NCI-H460 (cell line): Measurements from ENCODE around the gene OGG1. TPM values are rescaled to one million over a fixed set of nuclear protein-coding genes. Genes with fewer than 3 reads are reported as not detected.
"Not testable (repeated sequence)": the region's sequence is repeated elsewhere in the genome, so short reads cannot be mapped to it uniquely, and the experiment has no call there.

Experiments
- DNase-seq: peaks from one replicate; pipeline ENCODE4 v3.0.0-alpha.2; 2016; ENCODE audit warnings: low read depth; ENCODE audit errors: extremely low read depth
- total RNA-seq: library from RNA; depleted of rRNA; stranded (reverse); fragments of >200 nt; shearing (Covaris generic); gene quantifications from 2 replicates; pipeline ENCODE4 v1.2.3, GENCODE V29; 2014

OGG1 gene
- total RNA-seq, 1 experiment from 2014 or later = 10.1 TPM

GRCh38 chr3:9760779-9761505, 11.2 kb downstream of the OGG1 start:
- DNase-seq = no peak

- no peak for DNase-seq
Observed at GRCh38 chr3:9761919-9762318, 12.2 kb downstream of the OGG1 start.

GRCh38 chr3:9762871-9763270, 13.1 kb downstream of the OGG1 start:
- no peak for DNase-seq

DNA sequence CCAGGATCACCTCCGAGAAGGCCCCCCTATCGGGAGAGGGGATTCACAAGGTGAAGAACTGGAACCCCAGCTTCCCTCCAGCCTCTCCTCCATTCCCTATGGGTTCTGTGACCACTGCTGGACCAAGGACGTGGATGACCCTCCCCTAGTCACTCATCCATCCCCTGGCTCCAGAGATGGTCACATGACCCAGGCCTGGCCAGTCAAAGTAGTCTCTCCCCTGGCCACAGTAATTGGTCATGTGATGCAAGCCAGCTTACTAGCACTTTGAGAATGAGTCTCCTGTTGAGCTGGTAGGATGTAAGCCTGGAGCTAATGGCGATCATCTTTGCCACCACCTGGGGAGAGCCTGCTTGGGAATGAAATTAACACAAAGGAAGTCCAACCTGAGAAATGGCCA, 16.1 kb downstream of the OGG1 start:
- no peak for DNase-seq

DNA sequence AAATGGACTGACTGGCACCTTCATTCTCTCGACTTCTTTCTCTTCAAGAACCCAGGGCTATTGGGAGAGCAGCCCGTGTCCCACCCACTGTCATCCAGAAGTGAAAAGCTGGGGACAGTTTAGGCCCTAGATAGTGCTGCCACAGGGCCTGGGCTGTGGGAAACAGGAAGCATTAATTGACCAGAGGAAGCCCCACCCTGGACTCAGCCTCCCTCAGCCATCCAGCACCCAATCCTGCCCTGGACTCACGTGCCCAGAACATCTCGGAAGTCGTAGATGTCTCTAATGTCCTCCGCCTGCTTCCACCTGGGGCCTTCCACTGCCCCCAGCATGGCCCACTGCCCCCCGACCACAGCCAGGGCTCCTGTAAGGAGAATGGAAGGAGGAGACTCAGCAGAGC, 17.7 kb downstream of the OGG1 start:
- no peak for DNase-seq

GRCh38 chr3:9768141-9768775, 18.5 kb downstream of the OGG1 start:
- DNase-seq = no peak

- DNase-seq = no peak
Observed at GRCh38 chr3:9769012-9769411, 19.3 kb downstream of the OGG1 start.

GRCh38 chr3:9769426-9770275, 19.9 kb downstream of the OGG1 start, which contains the start of gene CAMK1:
CAMK1 (minus strand) TSS chr3:9769947; CDS start chr3:9767749, 2,198 bp downstream.
- DNase-seq = peak; percentile 37

DNA sequence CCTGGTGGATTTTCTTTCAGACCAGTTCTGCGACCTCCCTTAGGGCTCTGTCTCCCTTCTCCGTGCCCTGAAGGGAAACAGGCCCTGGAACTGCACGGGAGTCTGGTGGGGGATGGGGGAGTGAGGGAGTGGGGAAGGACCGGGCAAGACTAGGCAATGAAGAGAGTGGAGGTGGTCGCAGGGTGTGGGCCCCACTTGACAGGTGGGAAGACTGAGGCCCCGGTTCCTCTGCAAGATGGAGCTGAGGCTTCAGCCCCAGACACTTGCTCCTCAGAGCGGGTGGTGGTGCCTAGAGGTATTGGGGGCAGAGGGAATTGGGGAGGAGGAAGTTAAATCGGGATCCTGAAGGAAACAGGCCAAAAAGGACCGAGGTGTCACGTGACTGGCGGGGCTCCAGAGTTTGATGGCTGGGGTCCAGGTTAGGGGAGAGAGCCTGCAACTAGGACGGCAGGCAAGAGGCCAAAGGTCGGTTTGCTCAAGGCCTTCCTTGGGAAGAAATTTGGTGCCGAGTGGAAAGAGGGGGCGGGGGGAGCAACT, 20.6 kb downstream of the OGG1 start:
- no peak for DNase-seq

GRCh38 chr3:9771007-9771406, 21.3 kb downstream of the OGG1 start:
- DNase-seq = not testable (repeated sequence)

GRCh38 chr3:9776896-9777693, 27.3 kb downstream of the OGG1 start:
- no peak for DNase-seq

DNA sequence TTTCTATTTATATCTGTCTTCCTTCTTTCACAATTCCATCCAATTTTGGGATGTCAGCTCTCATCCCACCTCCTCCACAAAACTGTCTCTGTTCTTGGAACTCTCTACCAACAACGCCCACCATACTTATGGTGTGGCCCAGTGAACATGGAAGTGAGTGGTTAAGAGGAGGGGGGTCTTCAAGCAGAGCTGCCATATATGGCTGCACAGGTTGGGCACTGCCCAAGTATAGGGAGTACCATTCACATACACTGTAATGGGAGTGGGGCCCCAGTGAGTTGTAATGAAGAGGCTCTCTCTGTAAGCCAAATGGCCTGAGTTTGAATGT, 27.9 kb downstream of the OGG1 start:
- DNase-seq = no peak

DNA sequence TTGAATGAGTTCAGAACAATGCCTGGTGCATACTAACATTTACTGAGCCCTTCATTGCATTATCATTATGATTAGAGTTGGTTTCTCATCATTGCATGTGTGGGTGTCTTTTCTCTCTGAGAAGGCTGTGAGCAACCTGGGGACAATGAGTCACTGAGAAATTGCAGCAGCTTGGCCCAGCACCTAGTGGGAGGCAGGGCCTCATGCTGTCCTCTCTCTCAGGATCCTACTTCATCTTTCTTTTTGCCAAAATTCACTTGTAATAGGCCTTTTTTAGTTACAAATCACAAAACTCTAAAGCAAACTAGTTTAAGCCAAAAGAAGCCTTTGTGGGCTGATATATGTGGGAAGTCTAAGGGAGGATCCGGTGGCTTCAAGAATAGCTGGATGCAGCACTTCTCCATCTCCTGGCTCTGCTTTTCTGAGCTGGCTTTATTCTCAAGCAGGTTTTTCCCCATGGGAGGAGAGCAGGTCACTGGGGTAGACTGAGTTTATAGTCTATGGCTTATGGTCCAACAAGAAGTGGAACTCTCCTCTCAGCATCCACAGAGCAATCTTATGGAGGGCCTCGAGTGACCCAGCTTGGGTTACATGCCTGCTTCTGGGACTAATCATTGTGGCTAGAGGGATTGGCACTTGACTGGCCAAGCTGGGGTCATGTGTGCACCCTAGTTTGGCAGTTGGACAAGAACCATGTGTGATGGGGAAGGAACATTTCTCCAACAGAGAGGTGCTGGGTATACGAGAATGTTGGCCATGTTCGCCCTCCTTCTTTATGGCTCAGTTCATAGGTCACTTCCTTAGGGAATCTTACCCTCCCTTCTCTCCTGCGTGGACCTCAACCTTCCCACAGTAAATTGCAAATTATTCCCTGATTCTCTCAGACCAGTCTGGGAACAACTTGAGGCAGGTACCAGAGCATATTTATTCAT, 28.7 kb downstream of the OGG1 start:
- no peak for DNase-seq

- DNase-seq = no peak
Observed at GRCh38 chr3:9779075-9779593, 29.4 kb downstream of the OGG1 start.

DNA sequence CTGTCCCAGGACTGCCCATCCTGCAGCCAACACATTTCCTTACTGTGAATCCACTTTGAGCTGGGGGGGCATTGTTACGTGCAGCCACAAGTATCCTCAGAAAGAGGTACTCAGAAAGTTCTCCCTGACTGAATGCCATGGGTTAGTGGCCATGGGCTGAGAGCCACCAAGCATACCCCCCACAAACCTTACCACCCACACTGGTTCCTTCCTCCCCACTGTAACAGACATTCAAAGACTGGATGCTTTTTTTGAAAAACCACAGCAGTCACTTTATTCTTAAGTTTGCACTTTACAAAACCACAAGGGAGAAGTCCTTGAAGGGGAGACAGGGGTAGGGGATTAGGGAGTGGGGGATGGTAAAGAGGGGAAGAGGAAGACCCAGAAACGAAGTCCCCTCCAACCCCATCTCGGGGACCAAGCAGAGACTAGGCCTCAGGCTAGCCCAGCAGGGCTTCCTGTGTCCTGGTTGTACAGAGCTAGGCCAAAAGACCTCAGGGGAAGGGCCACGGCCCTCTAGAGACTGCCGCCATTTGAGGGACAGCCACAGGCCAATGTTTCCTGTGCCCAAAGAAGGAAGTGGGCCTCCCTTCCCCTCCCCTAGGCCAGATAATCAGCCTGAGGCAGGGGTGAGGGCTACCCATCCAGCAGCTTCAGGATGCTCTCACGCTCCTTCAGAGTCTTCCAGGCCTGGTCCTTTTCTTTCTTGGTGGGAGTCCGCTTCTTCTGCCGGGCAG, 30.1 kb downstream of the OGG1 start:
- no peak for DNase-seq

DNA sequence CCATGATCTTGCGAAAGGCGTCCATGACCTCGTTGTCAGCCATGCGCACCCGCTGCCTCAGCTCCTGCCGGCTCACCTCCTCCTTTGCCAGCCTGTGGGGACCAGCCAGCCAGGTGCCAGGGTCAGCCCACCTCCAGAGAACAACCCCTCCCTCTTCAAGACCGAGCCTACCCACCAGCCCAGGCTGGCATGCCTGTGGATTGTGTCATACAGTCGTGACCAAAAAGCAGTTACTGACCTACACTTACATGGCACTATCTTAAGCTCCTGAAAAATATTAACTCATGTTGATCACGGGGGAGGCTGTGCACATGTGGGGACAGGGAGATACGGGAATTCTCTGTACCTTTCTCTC, 30.7 kb downstream of the OGG1 start:
- no peak for DNase-seq

DNA sequence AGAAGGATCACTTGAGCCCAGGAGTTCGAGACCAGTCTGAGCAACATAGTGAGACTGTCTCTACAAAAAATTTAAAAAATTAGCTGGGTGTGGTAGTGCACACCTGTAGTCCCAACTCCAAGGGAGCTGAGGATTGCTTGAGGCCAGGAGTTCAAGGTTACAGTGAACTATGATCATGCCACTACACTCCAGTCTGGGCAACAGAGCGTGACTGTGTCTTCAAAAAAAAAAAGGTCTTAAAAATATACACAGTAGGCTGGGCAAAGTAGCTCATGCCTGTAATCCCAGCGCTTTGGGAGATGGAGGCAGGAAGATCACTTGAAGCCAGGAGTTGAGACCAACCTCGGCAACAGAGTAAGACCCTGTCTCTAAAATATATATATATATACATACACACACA, 31.2 kb downstream of the OGG1 start:
- no peak for DNase-seq

DNA sequence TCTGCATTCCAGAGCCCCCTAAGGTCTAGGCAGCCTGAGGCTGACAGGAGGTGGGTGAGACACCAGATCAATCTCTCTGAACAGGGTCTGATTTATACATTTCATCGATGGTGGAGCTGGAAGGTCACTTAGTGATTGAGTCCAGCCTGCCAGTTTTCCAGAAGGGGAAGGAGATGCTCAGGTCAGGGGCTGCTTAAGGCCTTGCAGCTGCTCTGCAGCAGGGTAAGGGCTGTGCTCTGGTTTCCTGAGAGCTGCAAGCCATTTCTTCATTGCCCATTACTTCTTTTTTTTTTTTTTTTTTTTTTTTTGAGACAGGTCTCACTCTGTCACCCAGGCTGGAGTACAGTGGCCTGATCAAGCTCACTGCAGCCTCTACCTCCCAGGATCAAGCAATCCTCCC, 31.8 kb downstream of the OGG1 start:
- no peak for DNase-seq
